GM12878 (cell line): Measurements from ENCODE around the gene RPGRIP1. TPM values are rescaled to one million over a fixed set of nuclear protein-coding genes. Genes with fewer than 3 reads are reported as not detected.

ENCODE experiments used
- ATF7 ChIP-seq: fragments of 450-650 bp; IDR thresholded peaks from 2 replicates; pipeline ENCODE4 v1.6.1; 2016; ENCODE audit warnings: low read depth, mild to moderate bottlenecking
- CREM ChIP-seq: IDR thresholded peaks from 2 replicates; pipeline ENCODE4 v1.6.1; 2014; ENCODE audit warnings: antibody characterized with exemption, low read depth
- EED ChIP-seq: sonication (generic); IDR thresholded peaks from 2 replicates; pipeline ENCODE4 v1.6.1; 2016; ENCODE audit warnings: antibody characterized with exemption, low read depth
- EGR1 ChIP-seq, 2 experiments: IDR thresholded peaks; 1 replicate in 1 of 2; 2 replicates in 1 of 2; pipeline ENCODE4 v1.6.1; 2011 to 2012; ENCODE audit warnings: low read depth in 2 of 2, low read length in 2 of 2, borderline replicate concordance in 1 of 2, mild to moderate bottlenecking in 1 of 2, moderate library complexity in 1 of 2
- GABPA ChIP-seq: IDR thresholded peaks from 2 replicates; pipeline ENCODE4 v1.6.1; 2014; ENCODE audit warnings: antibody characterized with exemption, low read depth, mild to moderate bottlenecking, inconsistent platforms
- HDAC2 ChIP-seq: fragments of 200-600 bp; sonication (generic); IDR thresholded peaks from 2 replicates; pipeline ENCODE4 v1.6.1; 2017
- IKZF1 ChIP-seq: fragments of 450-650 bp; conservative IDR thresholded peaks from 2 replicates; pipeline ENCODE4 v1.6.1; 2017; ENCODE audit warnings: antibody characterized with exemption, mild to moderate bottlenecking
- IKZF2 ChIP-seq, 2 experiments: fragments of 450-650 bp; IDR thresholded peaks; 2 replicates each; pipeline ENCODE4 v1.6.1; 2017; ENCODE audit warnings: mild to moderate bottlenecking in 2 of 2, moderate library complexity in 2 of 2
- NFIC ChIP-seq: IDR thresholded peaks from 2 replicates; pipeline ENCODE4 v1.6.1; 2012; ENCODE audit warnings: low read depth, mild to moderate bottlenecking, inconsistent platforms, low read length, moderate library complexity
- NRF1 ChIP-seq: conservative IDR thresholded peaks from 2 replicates; pipeline ENCODE4 v1.6.1; 2011; ENCODE audit warnings: mild to moderate bottlenecking, low read depth, low read length, improper control_type of control experiment
- RAD51 ChIP-seq: fragments of 450-650 bp; IDR thresholded peaks from 2 replicates; pipeline ENCODE4 v1.6.1; 2016; ENCODE audit warnings: moderate library complexity, mild to moderate bottlenecking, inconsistent platforms
- RCOR1 ChIP-seq: conservative IDR thresholded peaks from 2 replicates; pipeline ENCODE4 v1.6.1; 2012; ENCODE audit warnings: low read depth, low read length, improper control_type of control experiment
- SPI1 ChIP-seq: IDR thresholded peaks from 2 replicates; pipeline ENCODE4 v1.6.1; 2011; ENCODE audit warnings: low read depth, mild to moderate bottlenecking, low read length, moderate library complexity, borderline replicate concordance; ENCODE audit not compliant: insufficient read depth
- STAT3 ChIP-seq: IDR thresholded peaks from 2 replicates; pipeline ENCODE4 v1.6.1; 2011; ENCODE audit warnings: low read depth, low read length, improper control_type of control experiment
- SUZ12 ChIP-seq: fragments of 200-600 bp; sonication (generic); IDR thresholded peaks from one replicate; pipeline ENCODE4 v1.6.1; 2018; ENCODE audit warnings: antibody characterized with exemption, mild to moderate bottlenecking; ENCODE audit not compliant: unreplicated experiment
- TBL1XR1 ChIP-seq: IDR thresholded peaks from 2 replicates; pipeline ENCODE4 v1.6.1; 2012; ENCODE audit warnings: low read depth, low read length, improper control_type of control experiment
- polyA plus RNA-seq, 11 experiments: library from polyadenylated mRNA; depleted of rRNA in 4 of 11; unstranded in 6 of 11; stranded (reverse) in 5 of 11; fragments of >200 nt; fragmentation: Nextera tagmentation in 4 of 11; fragmentation: Illumina TruSeq in 1 of 11; extraction: Ambion mirVana in 4 of 11; extraction: Trizol in 1 of 11; gene quantifications; 1 replicate in 1 of 11; 2 replicates in 10 of 11; pipeline versions ENCODE4 v1.2.1 to v1.2.3, GENCODE V29; 2011 to 2016; ENCODE audit warnings: inconsistent platforms in 2 of 11, missing spikeins in 2 of 11, low read depth in 1 of 11
- total RNA-seq, 4 experiments: library from RNA; depleted of rRNA in 3 of 4; stranded (reverse); fragments of >200 nt in 3 of 4; fragmentation: Illumina TruSeq in 1 of 4; extraction: Trizol in 1 of 4; gene quantifications; 2 replicates each; pipeline versions ENCODE4 v1.2.1 to v1.2.3, GENCODE V29; 2013 to 2021
- TF ChIP-seq, protein P1 (sequence below): IDR thresholded peaks from 2 replicates; pipeline ENCODE4 v1.6.1; 2012; ENCODE audit warnings: improper control_type of control experiment, low read depth, low read length; ENCODE audit not compliant: insufficient replicate concordance
- TF ChIP-seq, protein P2 (sequence below): fragments of 450-650 bp; IDR thresholded peaks from 2 replicates; pipeline ENCODE4 v1.6.1; 2018; ENCODE audit warnings: mild to moderate bottlenecking, low read depth, moderate library complexity; ENCODE audit not compliant: partially characterized antibody
- TF ChIP-seq, protein P3 (sequence below): fragments of 450-650 bp; IDR thresholded peaks from 2 replicates; pipeline ENCODE4 v1.6.1; 2017; ENCODE audit warnings: low read depth, mild to moderate bottlenecking, moderate library complexity

RPGRIP1 gene
- total and polyA plus RNA-seq, 10 of the 15 experiments (the other 5 are each of a cell fraction or from before 2014, with no cell fraction given) = 0.07 to 1.1 (median 0.30) TPM; not detected in 1

DNA sequence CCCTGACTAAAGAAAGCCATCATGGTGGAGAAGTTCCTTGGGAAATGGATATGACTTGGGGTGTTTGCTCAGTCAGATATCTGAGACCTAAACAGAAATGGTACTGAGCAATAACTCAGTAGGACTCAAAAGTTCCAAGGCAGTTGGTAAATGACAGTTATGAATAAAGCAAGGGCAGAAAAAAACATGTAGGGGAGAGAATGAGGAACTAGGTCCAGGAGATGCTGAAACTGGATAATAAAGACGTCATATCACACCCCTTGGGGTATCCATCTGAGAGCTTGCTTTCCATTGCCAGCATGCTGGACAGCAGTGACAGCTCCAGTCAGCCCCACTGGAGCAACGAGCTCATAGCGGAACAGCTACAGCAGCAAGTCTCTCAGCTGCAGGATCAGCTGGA lies 37.5 kb downstream of the RPGRIP1 start (continued):
- TF ChIP-seq, protein P1, sequence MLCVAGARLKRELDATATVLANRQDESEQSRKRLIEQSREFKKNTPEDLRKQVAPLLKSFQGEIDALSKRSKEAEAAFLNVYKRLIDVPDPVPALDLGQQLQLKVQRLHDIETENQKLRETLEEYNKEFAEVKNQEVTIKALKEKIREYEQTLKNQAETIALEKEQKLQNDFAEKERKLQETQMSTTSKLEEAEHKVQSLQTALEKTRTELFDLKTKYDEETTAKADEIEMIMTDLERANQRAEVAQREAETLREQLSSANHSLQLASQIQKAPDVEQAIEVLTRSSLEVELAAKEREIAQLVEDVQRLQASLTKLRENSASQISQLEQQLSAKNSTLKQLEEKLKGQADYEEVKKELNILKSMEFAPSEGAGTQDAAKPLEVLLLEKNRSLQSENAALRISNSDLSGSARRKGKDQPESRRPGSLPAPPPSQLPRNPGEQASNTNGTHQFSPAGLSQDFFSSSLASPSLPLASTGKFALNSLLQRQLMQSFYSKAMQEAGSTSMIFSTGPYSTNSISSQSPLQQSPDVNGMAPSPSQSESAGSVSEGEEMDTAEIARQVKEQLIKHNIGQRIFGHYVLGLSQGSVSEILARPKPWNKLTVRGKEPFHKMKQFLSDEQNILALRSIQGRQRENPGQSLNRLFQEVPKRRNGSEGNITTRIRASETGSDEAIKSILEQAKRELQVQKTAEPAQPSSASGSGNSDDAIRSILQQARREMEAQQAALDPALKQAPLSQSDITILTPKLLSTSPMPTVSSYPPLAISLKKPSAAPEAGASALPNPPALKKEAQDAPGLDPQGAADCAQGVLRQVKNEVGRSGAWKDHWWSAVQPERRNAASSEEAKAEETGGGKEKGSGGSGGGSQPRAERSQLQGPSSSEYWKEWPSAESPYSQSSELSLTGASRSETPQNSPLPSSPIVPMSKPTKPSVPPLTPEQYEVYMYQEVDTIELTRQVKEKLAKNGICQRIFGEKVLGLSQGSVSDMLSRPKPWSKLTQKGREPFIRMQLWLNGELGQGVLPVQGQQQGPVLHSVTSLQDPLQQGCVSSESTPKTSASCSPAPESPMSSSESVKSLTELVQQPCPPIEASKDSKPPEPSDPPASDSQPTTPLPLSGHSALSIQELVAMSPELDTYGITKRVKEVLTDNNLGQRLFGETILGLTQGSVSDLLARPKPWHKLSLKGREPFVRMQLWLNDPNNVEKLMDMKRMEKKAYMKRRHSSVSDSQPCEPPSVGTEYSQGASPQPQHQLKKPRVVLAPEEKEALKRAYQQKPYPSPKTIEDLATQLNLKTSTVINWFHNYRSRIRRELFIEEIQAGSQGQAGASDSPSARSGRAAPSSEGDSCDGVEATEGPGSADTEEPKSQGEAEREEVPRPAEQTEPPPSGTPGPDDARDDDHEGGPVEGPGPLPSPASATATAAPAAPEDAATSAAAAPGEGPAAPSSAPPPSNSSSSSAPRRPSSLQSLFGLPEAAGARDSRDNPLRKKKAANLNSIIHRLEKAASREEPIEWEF = no peak
- TF ChIP-seq EED (peak; percentile 67), ATF7 (peak; percentile 59), IKZF1 (peak; percentile 26; the same call in 1 of the 2 replicates), RAD51 (no peak), RCOR1 (no peak), SUZ12 (no peak), STAT3 (no peak), IKZF2 (IDR thresholded peaks at IDR 0.05) (peak; percentile 17 to 36; a peak in 2 of 4 replicates), NRF1 (no peak), HDAC2 (no peak), NFIC (no peak), GABPA (no peak), CREM (0 out of 2 replicates have a peak, but pooled peaks have one; percentile 11), EGR1 (IDR thresholded peaks at IDR 0.05; ENCODE audit: borderline replicate concordance in 1 of 2, low read depth in 2 of 2, low read length in 2 of 2) (no peak), TBL1XR1 (no peak), SPI1 (peak; percentile 53; the same call in 1 of the 2 replicates)
- TF ChIP-seq, protein P2, sequence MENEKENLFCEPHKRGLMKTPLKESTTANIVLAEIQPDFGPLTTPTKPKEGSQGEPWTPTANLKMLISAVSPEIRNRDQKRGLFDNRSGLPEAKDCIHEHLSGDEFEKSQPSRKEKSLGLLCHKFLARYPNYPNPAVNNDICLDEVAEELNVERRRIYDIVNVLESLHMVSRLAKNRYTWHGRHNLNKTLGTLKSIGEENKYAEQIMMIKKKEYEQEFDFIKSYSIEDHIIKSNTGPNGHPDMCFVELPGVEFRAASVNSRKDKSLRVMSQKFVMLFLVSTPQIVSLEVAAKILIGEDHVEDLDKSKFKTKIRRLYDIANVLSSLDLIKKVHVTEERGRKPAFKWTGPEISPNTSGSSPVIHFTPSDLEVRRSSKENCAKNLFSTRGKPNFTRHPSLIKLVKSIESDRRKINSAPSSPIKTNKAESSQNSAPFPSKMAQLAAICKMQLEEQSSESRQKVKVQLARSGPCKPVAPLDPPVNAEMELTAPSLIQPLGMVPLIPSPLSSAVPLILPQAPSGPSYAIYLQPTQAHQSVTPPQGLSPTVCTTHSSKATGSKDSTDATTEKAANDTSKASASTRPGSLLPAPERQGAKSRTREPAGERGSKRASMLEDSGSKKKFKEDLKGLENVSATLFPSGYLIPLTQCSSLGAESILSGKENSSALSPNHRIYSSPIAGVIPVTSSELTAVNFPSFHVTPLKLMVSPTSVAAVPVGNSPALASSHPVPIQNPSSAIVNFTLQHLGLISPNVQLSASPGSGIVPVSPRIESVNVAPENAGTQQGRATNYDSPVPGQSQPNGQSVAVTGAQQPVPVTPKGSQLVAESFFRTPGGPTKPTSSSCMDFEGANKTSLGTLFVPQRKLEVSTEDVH = no peak
- TF ChIP-seq, protein P3, sequence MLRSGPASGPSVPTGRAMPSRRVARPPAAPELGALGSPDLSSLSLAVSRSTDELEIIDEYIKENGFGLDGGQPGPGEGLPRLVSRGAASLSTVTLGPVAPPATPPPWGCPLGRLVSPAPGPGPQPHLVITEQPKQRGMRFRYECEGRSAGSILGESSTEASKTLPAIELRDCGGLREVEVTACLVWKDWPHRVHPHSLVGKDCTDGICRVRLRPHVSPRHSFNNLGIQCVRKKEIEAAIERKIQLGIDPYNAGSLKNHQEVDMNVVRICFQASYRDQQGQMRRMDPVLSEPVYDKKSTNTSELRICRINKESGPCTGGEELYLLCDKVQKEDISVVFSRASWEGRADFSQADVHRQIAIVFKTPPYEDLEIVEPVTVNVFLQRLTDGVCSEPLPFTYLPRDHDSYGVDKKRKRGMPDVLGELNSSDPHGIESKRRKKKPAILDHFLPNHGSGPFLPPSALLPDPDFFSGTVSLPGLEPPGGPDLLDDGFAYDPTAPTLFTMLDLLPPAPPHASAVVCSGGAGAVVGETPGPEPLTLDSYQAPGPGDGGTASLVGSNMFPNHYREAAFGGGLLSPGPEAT = no peak
